Measurements from ENCODE around the gene GADD45B. TPM values are rescaled to one million over a fixed set of nuclear protein-coding genes. Genes with fewer than 3 reads are reported as not detected.
"Not testable (repeated sequence)": the region's sequence is repeated elsewhere in the genome, so short reads cannot be mapped to it uniquely, and the experiment has no call there.

Gene GADD45B
- total RNA-seq, 1 donor from 2014 or later = 42.3 TPM

DNA sequence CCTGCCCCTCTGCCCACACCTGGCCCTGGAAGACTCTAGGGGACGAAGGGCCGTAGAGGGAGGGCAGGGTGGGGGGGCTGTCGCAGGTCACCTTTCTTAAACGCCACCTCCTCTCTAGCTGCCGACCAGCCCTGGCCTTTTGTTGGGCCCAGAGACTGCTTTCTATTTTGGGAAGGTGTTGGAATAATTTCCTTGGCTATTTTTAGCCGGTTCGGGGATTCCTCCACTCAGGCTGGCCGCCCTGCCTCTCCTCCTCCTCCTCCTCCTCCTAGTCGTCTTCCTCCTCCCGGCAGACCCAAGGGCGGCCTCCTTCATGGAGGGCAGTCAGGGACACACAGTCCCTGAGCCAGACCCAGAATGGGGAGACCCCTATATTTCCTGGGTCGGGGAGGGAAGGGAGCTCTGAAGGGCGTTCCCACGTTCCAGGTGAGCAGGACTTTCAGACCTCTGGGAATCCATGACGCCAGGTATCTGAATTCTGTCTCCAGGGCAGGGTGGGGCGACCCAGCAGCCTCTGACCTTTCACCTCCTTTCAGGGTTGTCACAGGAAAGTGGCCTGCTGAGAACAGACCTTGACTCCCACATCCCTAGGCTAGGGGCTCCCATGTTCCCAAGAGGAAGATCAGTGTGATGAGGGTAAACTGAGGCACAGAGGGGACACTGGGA is 19.9 kb downstream of the GADD45B start:
- DNase-seq (peak; percentile 68), ATAC-seq (peak; percentile 78)
- intact Hi-C loops (cut with micrococcal nuclease) = no loop called here

DNA sequence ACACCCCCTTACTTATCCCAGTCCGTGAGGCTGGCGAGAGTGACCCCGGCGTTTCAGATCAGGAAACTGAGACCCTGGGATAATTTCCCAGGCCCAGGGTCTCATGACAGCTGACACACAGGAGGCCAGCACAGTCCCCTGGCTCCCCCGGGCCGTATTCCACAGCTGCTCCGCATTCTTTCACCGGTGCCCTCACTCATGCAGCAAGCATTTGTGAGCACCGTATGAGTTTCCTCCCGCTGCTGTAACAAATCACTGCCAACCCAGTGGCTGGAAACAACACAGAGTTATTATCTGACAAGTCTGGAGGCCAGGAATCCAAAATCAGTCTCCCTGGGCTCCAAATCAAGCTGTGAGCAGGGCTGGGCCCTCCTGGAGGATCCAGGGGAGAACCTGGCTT is 21.3 kb downstream of the GADD45B start:
- DNase-seq (no peak), ATAC-seq (no peak)
- intact Hi-C loops (cut with micrococcal nuclease) = no loop called here

DNA sequence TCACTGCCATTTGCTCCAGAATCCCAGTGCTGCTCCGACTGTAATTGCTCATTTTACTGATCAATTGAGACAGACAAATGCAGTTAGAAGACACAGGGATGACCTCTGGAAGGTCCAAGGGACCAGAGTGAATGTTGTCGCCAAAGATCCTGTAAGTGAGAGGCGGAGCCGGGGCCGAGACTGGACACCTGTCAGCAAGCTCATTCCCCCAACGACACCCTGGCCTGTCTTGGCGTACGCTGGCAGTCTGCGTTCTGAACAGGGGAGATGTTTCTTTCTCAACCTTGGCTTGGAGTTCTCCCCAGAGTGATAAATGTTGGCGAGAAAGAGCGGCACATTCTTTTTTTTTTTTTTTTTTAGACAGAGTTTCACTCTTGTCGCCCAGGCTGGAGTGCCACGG is 24.2 kb downstream of the GADD45B start:
- DNase-seq (no peak), ATAC-seq (no peak)
- intact Hi-C loops (cut with micrococcal nuclease) = no loop called here

DNA sequence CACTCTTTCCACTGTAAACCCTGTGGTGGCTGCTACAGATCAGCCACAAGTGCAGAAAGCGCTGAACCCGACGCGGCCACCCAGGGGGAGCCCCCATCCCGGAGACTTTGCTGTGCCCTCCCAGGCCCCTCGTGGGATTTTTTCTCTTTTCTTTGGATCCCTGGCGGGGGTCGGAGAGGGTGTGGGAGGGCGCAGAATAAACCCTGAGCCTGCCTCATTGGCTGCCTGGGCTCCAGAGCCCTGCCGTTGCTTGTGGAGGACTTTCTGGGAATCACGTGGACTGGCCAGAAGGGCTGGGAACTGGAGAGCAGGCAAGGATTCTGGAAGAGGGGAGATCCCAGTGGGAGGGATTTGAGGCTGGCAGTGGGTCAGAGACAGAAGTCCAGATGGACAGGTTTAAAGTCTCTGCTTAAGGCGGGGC is 24.9 kb downstream of the GADD45B start:
- intact Hi-C loops (cut with micrococcal nuclease) = no loop called here
- ATAC-seq = no peak
- DNase-seq = no peak

DNA sequence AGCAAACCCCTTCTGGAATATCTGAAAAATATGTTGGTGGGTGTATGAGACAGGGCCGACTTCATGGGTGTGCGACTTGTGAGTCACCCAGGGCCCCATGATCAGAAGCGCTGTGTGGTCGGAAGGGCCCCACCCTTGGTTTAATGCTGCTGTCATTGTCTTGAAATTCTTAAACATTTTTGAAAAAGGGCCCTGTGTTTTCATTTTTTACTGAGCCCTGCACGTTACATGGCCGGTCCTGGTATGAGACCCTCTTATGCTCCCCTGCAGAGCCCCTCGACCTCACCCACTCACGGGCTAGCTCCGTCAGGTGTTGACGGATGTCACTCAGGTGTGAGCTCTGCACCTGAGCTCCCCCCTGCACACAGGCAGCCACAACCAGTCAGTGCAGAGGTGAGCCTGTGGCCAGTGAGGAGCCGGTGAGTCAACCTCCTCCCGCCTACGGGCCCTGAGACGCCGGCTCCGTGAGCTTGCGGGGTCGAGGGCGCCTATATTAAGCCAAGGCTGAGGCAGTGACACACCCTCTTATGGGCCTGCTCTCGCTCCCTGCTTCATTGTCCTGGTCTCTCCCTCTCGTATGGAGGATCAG is 27.7 kb downstream of the GADD45B start:
- intact Hi-C loops (cut with micrococcal nuclease) = no loop called here
- ATAC-seq = no peak
- DNase-seq = no peak

DNA sequence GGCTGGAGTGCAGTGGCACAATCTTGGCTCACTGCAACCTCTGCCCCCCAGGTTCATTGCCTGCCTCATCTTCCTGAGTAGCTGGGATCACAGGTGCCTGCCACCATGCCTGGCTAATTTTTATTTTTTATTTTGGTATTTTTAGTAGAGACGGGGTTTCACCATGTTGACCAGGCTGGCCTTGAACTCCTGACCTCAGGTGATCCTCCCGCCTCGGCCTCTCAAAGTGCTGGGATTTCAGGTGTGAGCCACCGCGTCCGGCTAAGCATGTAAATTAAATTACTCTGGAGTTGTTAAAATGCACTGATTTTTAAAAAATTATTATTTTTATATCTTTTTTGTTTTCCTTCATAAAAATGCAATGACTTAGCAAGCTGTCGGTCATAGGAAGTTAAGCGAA is 30.7 kb downstream of the GADD45B start:
- DNase-seq; ATAC-seq; intact Hi-C loops (cut with micrococcal nuclease): not testable (repeated sequence)

DNA sequence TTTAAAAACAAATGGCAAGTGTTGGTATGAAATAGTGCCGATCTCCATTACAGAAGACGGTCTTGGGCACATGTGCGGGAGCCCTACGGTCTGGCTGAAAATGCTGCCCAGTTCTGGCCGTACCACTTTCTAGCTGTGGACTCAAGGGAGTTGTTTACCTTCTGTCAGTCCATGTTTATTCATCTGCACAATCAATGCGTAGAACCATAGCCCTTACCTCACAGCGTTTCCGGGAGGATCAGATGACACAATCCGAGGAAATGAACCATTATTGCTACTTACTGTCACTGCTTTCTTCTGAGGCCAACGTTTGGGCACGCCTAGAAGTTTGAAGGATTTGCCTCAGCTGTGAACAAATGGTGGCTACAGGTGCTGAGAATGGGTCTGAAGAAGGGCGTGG is 31.2 kb downstream of the GADD45B start:
- intact Hi-C loops (cut with micrococcal nuclease) = no loop called here
- ATAC-seq = no peak
- no peak for DNase-seq

DNA sequence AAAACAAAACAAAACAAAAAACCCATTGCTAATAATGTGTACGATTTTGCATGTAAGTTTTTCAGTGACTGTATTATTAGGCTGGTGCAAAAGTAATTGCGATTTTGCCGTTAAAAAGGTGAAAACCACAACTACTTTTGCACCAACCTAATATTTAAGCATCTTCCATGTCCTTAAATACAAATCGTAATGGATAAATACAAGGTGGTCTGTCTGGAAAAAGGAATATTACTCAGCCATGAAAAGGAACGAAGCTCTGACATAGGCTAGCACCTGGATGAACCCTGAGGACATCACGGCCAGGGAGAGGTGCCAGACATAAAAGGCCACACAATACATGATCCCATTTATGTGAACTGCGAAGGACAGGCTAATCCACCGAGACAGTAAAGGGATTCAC is 33.2 kb downstream of the GADD45B start:
- intact Hi-C loops (cut with micrococcal nuclease) = no loop called here
- DNase-seq = no peak
- ATAC-seq = no peak

DNA sequence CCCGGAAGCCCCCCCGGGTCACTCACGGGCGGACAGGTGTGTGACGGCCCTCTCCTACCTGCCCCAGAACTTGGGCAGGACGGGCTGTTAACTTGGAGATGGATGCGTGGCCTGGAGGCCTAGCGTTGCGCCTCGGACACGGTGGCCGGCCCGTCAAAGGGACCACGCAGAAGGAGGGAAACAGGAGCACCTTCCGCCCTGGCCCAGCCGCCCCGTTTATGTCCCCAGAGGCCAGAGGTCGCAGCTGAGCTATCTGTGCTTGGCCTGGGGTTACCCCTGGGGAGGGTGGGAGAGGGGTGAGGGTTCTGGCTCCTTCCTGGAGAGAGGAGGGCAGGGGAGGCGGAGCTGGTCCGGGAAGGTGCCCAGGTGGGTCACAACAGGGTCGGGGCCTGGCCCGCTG is 35.6 kb downstream of the GADD45B start:
- ATAC-seq (no peak), DNase-seq (no peak)
- intact Hi-C loops (cut with micrococcal nuclease) = no loop called here

DNA sequence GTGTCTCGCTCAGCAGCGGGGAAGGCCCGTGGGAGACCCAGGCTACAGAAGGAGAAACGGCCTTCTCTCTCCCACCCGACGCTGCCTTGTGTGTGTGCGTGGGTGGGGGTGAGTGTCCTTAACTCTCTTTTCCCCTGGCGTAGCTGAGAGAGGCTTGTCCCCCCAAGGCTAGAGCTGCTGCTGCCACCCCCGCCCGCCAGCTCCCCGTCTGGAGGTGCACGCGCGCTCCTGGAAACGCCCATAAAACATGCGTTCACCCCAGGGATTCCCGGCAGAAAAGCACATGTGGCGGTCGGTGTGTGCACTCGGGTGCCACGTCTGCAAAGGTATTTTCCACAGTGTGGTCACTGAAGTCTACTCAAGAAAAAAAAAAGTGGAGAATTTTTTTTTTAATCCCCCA is 36.1 kb downstream of the GADD45B start:
- ATAC-seq (no peak), DNase-seq (no peak)
- intact Hi-C loops (cut with micrococcal nuclease) = no loop called here

DNA sequence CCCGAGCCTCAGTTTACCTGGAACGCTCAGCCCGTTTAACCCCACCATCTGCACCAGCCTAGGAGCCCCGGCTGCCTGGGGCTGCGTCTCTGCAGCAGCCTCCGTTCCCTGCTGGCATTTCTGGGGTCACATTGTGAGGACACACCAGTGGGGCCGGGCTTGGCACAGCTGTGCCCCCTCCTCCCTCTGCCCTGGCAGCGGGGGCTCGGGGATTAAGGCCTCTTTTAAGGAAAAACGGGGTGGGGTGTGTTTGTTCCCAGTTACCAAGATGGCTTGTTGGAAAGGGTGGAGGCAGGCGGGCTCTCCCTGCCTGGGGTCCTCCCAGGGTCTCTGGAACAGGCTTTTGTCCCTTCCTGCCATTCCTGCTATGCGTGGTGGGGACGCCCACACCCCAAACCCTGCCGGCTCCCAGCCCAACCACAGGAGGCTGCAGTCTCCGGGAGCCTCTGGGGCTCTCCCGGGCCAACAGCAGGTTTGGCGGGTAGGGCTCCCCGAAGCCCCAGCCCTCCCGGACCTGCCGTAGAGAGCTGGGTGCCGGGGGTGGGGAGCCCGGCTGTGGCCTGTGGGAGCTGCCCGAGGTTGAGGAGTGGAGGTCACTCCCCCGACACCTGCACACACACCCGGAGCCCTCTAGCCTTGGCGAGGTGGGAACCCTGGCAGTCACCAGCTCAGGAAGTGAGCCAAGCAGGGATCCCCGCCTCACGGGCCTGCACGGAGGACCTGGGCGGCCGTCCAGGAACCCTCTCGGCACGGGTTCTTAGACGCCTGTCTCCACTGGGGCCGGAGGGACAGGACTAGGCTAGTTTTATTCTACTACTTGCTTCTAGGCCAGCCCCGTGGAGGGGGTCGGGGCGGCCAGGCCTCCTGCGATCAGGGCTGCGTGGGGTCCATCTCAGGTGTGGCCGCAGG is 36.9 kb downstream of the GADD45B start:
- peak; percentile 46 for DNase-seq
- intact Hi-C loops (cut with micrococcal nuclease) = no loop called here
- peak; percentile 50 for ATAC-seq

DNA sequence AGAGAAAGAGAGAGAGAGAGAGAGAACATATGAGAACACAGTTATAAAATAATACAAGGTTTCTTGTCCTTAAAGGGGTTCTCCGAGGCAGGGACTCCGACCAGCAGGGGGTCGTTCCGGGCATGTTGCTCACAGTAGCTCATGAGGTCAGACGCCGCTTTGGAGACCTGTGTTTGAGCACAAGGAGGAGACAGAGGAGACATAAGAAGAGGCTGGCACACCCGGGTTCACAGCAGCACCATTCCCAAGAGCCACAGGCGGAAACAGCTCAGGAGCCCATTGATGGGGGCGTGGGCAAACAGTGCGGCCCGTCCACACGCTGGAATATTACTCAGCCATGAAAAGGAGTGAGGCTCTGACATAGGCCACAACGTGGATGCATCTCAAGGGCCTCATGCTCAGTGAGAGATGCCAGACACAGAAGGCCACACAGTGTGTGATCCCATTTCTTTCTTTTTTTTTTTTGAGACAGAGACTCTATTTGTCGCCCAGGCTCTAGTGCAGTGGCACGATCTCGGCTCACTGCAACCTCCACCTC is 39.1 kb downstream of the GADD45B start:
- ATAC-seq = no peak
- DNase-seq = no peak
- intact Hi-C loops (cut with micrococcal nuclease) = no loop called here

DNA sequence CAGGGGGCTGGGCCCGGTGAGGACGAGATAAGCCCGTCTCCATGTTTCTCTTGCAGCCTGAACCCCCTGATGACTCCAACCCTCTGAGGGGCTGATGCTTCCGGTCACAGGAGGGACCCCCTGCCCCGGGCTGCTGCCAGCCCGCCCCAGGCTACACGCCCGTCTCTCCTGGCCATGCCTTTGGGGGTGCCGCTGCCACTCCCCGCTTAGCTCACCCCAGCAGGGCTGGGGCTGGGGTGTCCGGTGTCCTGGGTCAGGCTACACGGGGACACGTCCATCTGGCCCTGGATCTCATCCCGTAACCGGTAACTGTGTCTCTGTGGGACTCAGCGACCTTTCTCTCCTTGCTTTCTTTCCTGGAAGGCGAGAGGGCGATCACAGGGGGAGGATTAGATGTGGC is 40.8 kb downstream of the GADD45B start:
- ATAC-seq = no peak
- intact Hi-C loops (cut with micrococcal nuclease) = no loop called here
- no peak for DNase-seq

DNA sequence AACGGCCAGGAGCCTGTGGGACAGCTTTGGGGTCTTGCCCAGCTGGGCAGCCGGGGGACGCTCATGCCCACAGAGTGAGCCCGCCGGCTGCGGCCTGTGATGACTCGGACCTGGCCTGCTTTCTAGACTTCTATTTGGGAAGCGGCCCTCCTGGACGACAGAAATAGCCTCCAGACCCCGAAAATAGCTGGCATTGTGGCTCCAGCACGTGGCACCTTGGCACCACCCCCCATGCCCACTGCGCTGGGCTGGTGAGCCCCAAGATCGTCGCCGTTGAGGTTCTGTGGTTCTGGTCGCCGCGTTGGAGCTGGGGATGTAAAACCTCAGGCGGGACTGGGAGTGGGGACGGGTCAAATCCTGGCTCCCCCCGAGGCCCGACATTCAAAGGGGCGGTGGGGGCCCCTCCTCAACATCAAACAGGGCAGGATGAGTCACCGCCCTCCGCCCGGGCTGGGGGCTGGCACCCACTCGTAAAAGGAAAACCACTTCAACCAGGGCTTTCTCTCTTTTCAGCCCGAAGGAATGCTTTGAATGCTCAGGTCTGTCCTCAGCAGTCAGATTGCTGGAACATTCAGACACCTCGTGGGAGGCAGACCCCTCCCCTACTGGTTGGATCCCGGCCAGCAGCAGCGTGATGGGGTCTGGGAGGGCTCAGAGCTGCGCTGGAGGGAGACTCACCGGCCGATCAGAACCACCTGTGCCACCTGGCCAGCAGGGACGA is 42.1 kb downstream of the GADD45B start:
- ATAC-seq (peak; percentile 36), DNase-seq (no peak)
- intact Hi-C loops (cut with micrococcal nuclease) = no loop called here

DNA sequence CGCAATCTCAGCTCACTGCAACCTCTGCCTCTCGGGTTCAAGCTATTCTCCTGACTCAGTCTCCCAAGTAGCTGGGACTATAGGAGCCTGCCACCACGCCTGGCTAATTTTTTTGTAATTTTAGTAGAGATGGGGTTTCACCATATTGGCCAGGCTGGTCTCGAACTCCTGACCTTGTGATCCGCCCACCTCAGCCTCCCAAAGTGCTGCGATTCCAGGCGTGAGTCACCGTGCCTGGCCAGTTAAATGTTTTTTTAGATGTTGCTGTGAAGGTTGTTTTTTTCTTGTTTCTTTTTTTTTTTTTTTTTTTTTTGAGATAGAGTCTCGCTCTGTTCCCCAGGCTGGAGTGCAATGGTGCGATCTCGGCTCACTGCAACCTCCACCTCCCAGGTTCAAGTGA is 42.9 kb downstream of the GADD45B start:
- ATAC-seq; DNase-seq; intact Hi-C loops (cut with micrococcal nuclease): not testable (repeated sequence)

DNA sequence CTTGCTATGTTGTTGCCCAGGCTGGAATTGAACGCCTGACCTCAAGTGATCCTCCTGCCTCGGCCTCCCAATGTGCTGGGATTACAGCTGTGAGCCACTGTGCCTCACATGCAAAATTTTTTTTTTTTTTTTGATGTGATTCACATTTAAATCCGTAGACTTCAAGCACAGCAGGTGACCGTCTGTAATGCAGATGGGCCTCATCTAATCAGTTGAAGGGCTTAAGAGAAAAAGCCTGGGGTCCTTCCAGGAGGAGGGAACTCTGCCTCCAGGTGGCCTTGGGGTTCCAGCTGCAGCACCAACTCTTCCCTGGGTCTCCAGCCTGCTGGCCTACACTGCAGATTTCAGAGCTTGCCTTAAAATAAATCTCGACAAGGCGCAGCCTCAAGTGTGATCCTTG is 43.6 kb downstream of the GADD45B start:
- ATAC-seq = no peak
- intact Hi-C loops (cut with micrococcal nuclease) = no loop called here
- no peak for DNase-seq

DNA sequence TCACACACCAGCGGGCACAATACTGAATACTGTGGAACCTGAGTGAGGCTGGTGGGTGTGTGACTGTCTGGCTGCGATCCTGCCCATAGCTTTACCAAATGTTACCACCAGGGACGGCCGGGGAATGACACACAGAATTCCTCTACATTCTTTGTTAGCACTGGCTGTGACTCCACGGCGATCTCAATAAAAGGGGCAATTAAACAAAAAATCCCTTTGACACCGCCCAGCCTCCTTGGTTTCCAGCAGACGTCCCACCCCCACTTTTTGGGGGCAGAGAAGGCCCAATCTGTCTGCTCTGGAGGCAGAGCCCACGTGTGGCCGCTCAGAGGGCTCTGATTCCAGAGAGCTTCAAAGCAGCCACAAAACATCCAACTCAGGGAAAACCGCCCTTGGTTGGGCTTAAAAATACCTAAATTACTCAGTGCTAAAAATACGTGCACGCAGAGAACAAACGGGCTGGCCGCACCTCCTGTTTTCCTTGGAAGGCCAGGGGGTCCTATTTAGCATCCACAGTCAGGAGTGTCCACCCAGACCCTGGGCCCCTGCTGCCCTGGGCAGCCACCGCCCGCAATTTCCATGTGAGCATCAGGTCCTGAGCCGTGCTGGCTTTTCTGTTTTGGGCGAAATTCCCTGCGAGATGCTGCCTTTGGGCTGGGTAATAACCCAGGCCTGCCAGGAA is 47.8 kb downstream of the GADD45B start:
- DNase-seq (no peak), ATAC-seq (no peak)
- intact Hi-C loops (cut with micrococcal nuclease) = no loop called here

DNA sequence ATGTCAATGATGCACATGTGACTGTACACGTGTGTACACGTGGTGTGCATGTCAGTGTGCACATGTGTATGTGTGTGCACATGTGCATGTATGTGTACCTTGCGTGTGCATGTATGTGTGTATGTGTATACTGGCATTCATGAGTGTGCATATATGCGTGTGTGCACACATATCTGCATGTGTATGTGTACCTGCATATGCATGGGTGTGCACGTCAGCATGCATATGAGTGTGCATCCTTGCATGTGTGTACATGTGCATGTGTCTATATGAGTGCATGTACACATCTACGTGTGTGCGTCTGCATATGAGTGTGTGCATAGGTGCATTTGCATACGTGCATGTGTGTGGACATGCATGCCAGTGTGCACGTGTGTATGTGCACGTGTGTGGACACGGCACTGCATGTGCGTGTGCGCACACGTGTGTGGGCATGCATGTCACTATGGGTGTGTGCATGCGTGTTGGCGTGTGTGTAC is 48.5 kb downstream of the GADD45B start:
- DNase-seq (no peak), ATAC-seq (no peak)
- intact Hi-C loops (cut with micrococcal nuclease) = no loop called here

Data from left ventricle myocardium superior (tissue), 1 donor.